ENCODE results near the gene MGME1. TPM values are rescaled to one million over a fixed set of nuclear protein-coding genes. Genes with fewer than 3 reads are reported as not detected.

The MGME1 gene
- total and polyA plus RNA-seq, 2 of the 13 experiments (the other 11 are each of a cell fraction or from before 2014, with no cell fraction given) = 36.7 to 66.6 TPM

- TF ChIP-seq KLF12 (CRISPR knock-in tag; IDR thresholded peaks at IDR 0.05; ENCODE audit: borderline replicate concordance) (no peak), ZSCAN5A (CRISPR knock-in tag; IDR thresholded peaks at IDR 0.05; ENCODE audit: borderline replicate concordance) (no peak), ZNF737 (CRISPR knock-in tag; IDR thresholded peaks at IDR 0.05; ENCODE audit: borderline replicate concordance) (no peak), SIX4 (CRISPR knock-in tag; IDR thresholded peaks at IDR 0.05) (no peak), ZNF333 (CRISPR knock-in tag; IDR thresholded peaks at IDR 0.05; ENCODE audit: borderline replicate concordance) (no peak), NR2C2 (CRISPR knock-in tag; IDR thresholded peaks at IDR 0.05; ENCODE audit: borderline replicate concordance) (no peak), GABPB1 (CRISPR knock-in tag; IDR thresholded peaks at IDR 0.05) (peak; percentile 49), NR2F1 (CRISPR knock-in tag; IDR thresholded peaks at IDR 0.05) (no peak), NFE2 (CRISPR knock-in tag; IDR thresholded peaks at IDR 0.05) (no peak), IKZF1 (IDR thresholded peaks at IDR 0.05) (no peak), ZNF230 (CRISPR knock-in tag; IDR thresholded peaks at IDR 0.05) (no peak), HDAC1 (CRISPR knock-in tag; IDR thresholded peaks at IDR 0.05) (no peak), FOXK2 (IDR thresholded peaks at IDR 0.05) (no peak), EED (CRISPR knock-in tag; IDR thresholded peaks at IDR 0.05) (peak; percentile 81), FOXA1 (IDR thresholded peaks at IDR 0.05) (no peak), FOXA1 (CRISPR knock-in tag; IDR thresholded peaks at IDR 0.05) (no peak), ZNF792 (CRISPR knock-in tag; IDR thresholded peaks at IDR 0.05) (no peak), RARG (CRISPR knock-in tag; IDR thresholded peaks at IDR 0.05; ENCODE audit: low read depth) (no peak), ARID3A (IDR thresholded peaks at IDR 0.05; ENCODE audit: low read depth, low read length) (no peak), ZBED4 (CRISPR knock-in tag; IDR thresholded peaks at IDR 0.05; ENCODE audit: borderline replicate concordance) (no peak), ZBTB7B (CRISPR knock-in tag; IDR thresholded peaks at IDR 0.05) (peak; percentile 46; the same call in 1 of the 2 replicates), ZSCAN22 (CRISPR knock-in tag; IDR thresholded peaks at IDR 0.05) (no peak), HNF4A (CRISPR knock-in tag; IDR thresholded peaks at IDR 0.05) (no peak), HMGA1 (CRISPR knock-in tag; conservative IDR thresholded peaks at IDR 0.05) (no peak), IKZF5 (CRISPR knock-in tag; IDR thresholded peaks at IDR 0.05) (no peak)
Observed at GRCh38 chr20:18007534-18008292, 38.9 kb downstream of the MGME1 start (continued).

Data from HepG2 (cell line).